Transverse colon (tissue), 4 donors: Measurements from ENCODE around the gene POU2F2.

Source experiments
- CTCF ChIP-seq, 5 experiments: fragments of 200-600 bp in 3 of 5; fragments of 450-650 bp in 2 of 5; sonication (generic) in 3 of 5; IDR thresholded peaks; 1 replicate in 2 of 5; 2 replicates in 3 of 5; pipeline ENCODE4 v1.5.1; 2016 to 2017; ENCODE audit warnings: antibody characterized with exemption in 5 of 5, inconsistent platforms in 3 of 5, mild to moderate bottlenecking in 2 of 5, moderate library complexity in 1 of 5
- EP300 ChIP-seq: sonication (generic); formaldehyde crosslinking; IDR thresholded peaks from one replicate; pipeline ENCODE4 v1.6.1; 2017; ENCODE audit warnings: antibody characterized with exemption, low read depth
- POLR2A ChIP-seq: fragments of 450-650 bp; IDR thresholded peaks from one replicate; pipeline ENCODE4 v1.6.1; 2016; ENCODE audit warnings: antibody characterized with exemption, mild to moderate bottlenecking, moderate library complexity
- POLR2AphosphoS5 ChIP-seq, 3 donors: sonication (generic); formaldehyde crosslinking; IDR thresholded peaks; one replicate each; pipeline ENCODE4 v1.6.1; 2016; ENCODE audit warnings: antibody characterized with exemption in 3 of 3

DNA sequence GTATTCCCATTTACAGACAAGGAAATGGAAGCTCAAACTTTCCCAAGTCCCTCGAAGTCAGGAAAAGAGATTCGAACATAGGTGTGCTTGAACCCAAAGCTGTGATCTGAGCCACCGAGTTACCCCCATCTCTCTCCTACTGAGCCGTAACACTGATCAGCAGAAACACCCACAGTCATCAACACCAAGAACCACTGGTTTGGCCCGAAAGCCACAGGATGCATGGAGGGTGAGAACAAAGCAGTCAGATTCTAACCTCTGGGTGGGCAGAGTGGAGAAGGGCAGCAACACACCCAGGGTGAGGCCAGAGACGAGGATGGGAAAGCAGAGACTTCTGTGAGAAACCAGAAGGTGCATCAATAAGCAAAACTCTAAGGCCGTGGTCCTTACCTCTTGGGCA is 27.7 kb upstream of the POU2F2 start:
- TF ChIP-seq CTCF (IDR thresholded peaks at IDR 0.05) (no peak), POLR2AphosphoS5 (IDR thresholded peaks at IDR 0.05) (no peak), POLR2A (no peak), EP300 (no peak)
